ENCODE data around the gene CFAP45. TPM values are rescaled to one million over a fixed set of nuclear protein-coding genes. Genes with fewer than 3 reads are reported as not detected.

CFAP45 gene
- total and polyA plus RNA-seq, 2 of the 8 experiments (the other 6 are each of a cell fraction or from before 2014, with no cell fraction given) = 0.05 TPM; not detected in 1

GRCh38 chr1:159870704-159871103, 29.3 kb downstream of the CFAP45 start:
- WGBS, 2 experiments (ENCODE audit: extremely low coverage in 1 of 2, insufficient coverage in 1 of 2, insufficient read length in 1 of 2, insufficient replicate concordance in 2 of 2, low coverage in 1 of 2, low lambda C conversion rate in 2 of 2, missing lambda C conversion rate in 1 of 2) = 77% methylated on average over 5 of the region's 5 CpGs; no CpG with 5 or more reads in 1 of the 2 experiments
- POLR2A ChIA-PET (ENCODE audit: partially characterized antibody) = interaction anchor here (1.1 kb wide), 1 partner anchor 20 kb away, joined by 3 read pairs; no protein-coding TSS in a partner anchor

More at GRCh38 chr1:159870704-159871103, 29.3 kb downstream of the CFAP45 start:
- Histone ChIP-seq H4K20me1 (replicated peaks in 1 of 2; ENCODE audit: control insufficient read depth in 1 of 2, insufficient read depth in 2 of 2, low read length in 2 of 2) (no peaks in the 10 kb centered on the region), H3K4ac (replicated peaks; ENCODE audit: insufficient read length, low read depth, low read length) (no peak overlapping the region), H3K56ac (replicated peaks; ENCODE audit: insufficient read length, low read depth, low read length) (no peak overlapping the region), H3K18ac (ENCODE audit: extremely low read depth, low read length) (no peak overlapping the region), H3K27me3 (replicated peaks in 1 of 4; ENCODE audit: control insufficient read depth in 3 of 4, extremely low read depth in 1 of 4, insufficient read depth in 3 of 4, low read length in 3 of 4) (no peaks in the 10 kb centered on the region), H2BK20ac (ENCODE audit: low read length) (no peak overlapping the region), H2BK15ac (ENCODE audit: low read length) (no peak overlapping the region), H4K91ac (replicated peaks; ENCODE audit: insufficient read length, low read length) (no peak overlapping the region), H3K79me2 (ENCODE audit: control insufficient read depth in 1 of 2, insufficient read depth in 2 of 2, low read length in 2 of 2) (no peaks in the 10 kb centered on the region), H3K23me2 (ENCODE audit: low read depth, low read length) (no peaks in the 10 kb centered on the region), H3K14ac (ENCODE audit: insufficient read length) (no peak overlapping the region), H4K8ac (ENCODE audit: extremely low read depth, insufficient read depth, low read length) (no peak overlapping the region), H3K4me2 (ENCODE audit: insufficient read depth in 1 of 2, low read depth in 2 of 2, low read length in 2 of 2) (no peak overlapping the region), H3K9ac (replicated peaks in 1 of 4; ENCODE audit: extremely low read depth in 1 of 4, low read depth in 3 of 4, low read length in 3 of 4) (no peak overlapping the region), H3K79me1 (ENCODE audit: low read depth, low read length) (no peaks in the 10 kb centered on the region), H2AFZ (ENCODE audit: low read length) (no peak overlapping the region), H3K27ac (ENCODE audit: low read depth, low read length) (no peak overlapping the region), H2BK12ac (ENCODE audit: low read depth, low read length) (no peak overlapping the region), H3K4me3 (ENCODE audit: extremely low read depth in 1 of 4, insufficient read depth in 2 of 4, low read depth in 3 of 4, low read length in 4 of 4) (no peak overlapping the region), H4K5ac (ENCODE audit: insufficient read length, low read depth, low read length) (no peak overlapping the region), H2AK5ac (ENCODE audit: low read depth, low read length) (no peak overlapping the region), H3K4me1 (replicated peaks in 1 of 4; ENCODE audit: control insufficient read depth in 3 of 4, insufficient read depth in 4 of 4, low read length in 3 of 4) (no peaks in the 10 kb centered on the region; a peak in 1 of 7 replicates), H2BK120ac (replicated peaks; ENCODE audit: low read depth, low read length) (no peak overlapping the region), H2BK5ac (ENCODE audit: low read depth, low read length) (no peak overlapping the region), H3K9me3 (ENCODE audit: insufficient read depth in 2 of 2, low read depth in 1 of 2, low read length in 1 of 2) (no peaks in the 10 kb centered on the region), H3K36me3 (ENCODE audit: control insufficient read depth in 2 of 4, insufficient read depth in 4 of 4, low read length in 3 of 4) (no peaks in the 10 kb centered on the region), H3K23ac (ENCODE audit: insufficient read length) (no peak overlapping the region)
- no peak for DNase-seq (ENCODE audit: low read depth in 1 of 2, low spot score in 2 of 2)
- CTCF ChIA-PET (ENCODE audit: partially characterized antibody) = interaction anchor here (1.0 to 14.8 kb wide), 9 partner anchors 14 to 138 kb away, joined by 3 to 111 read pairs (median 13); no protein-coding TSS in a partner anchor
- FAIRE-seq = no peak
- TF ChIP-seq SP1 (IDR thresholded peaks at IDR 0.05; ENCODE audit: low read depth, low read length) (no peak), CHD2 (IDR thresholded peaks at IDR 0.05; ENCODE audit: low read length) (no peak), SIN3A (conservative IDR thresholded peaks at IDR 0.05 in 1 of 2, IDR thresholded peaks at IDR 0.05 in 1 of 2; ENCODE audit: low read depth in 1 of 2, low read length in 2 of 2) (no peak), RFX5 (IDR thresholded peaks at IDR 0.05; ENCODE audit: borderline replicate concordance, low read depth, low read length) (no peak), BACH1 (IDR thresholded peaks at IDR 0.05; ENCODE audit: low read length) (no peak), CBX5 (IDR thresholded peaks at IDR 0.05; ENCODE audit: low read depth, low read length) (no peak)

Measured in H1 (cell line).